HepG2 (cell line): ENCODE measurements around the gene SASH3. TPM values are rescaled to one million over a fixed set of nuclear protein-coding genes. Genes with fewer than 3 reads are reported as not detected.

Experiments used
- ATAC-seq: fragments of 200-7000 bp; cut with Tn5 transposase; 3 replicates; pipeline ENCODE4 v1.9.1; 2020; ENCODE audit warnings: mild to moderate bottlenecking, moderate library complexity
- BruUV-seq: library from RNA; stranded (reverse); fragments of 400-500 nt; replicated peaks from 2 replicates; lab custom pipeline; 2021; lab: Mats Ljungman, UMichigan
- CTCF ChIA-PET: fragments of 300-600 bp; formaldehyde crosslinking; extraction: SDS; loops from one replicate; lab custom pipeline; 2021; ENCODE audit warnings: low total read pairs, inconsistent platforms, low intra/inter-chr PET ratio; lab: Yijun Ruan, JAX
- POLR2A ChIA-PET: fragments of 350-600 bp; sonication (Branson Sonifier 250); formaldehyde crosslinking; loops from one replicate; lab custom pipeline; 2020; ENCODE audit warnings: antibody characterized with exemption, inconsistent platforms; lab: Yijun Ruan, JAX
- DNase-seq: peaks from one replicate; pipeline ENCODE4 v3.0.0-alpha.2; 2015; ENCODE audit warnings: low spot score
- FAIRE-seq: peaks from 3 replicates; lab custom pipeline; 2011; peaks lifted over from hg19 to GRCh38; lab: Jason Lieb, UNC
- H2AFZ ChIP-seq: one replicate; pipeline ENCODE4 v1.6.1; 2011; ENCODE audit warnings: low read length, inconsistent platforms
- H3K27ac ChIP-seq: fragments of 300-600 bp; 3 replicates; pipeline ENCODE4 v1.8.0; 2011; ENCODE audit warnings: mixed run types, mild to moderate bottlenecking, mixed read lengths, low read length, inconsistent platforms; ENCODE audit not compliant: insufficient read depth; ENCODE audit errors: extremely low read length
- H3K27me3 ChIP-seq, 2 experiments: fragments of 200-600 bp in 1 of 2; 2 replicates in 1 of 2; 3 replicates in 1 of 2; pipeline versions ENCODE4 v1.6.0 to v1.8.0; 2011; ENCODE audit warnings: low read length in 2 of 2, mild to moderate bottlenecking in 2 of 2, moderate library complexity in 2 of 2, inconsistent platforms in 1 of 2; ENCODE audit not compliant: insufficient read depth in 2 of 2, control insufficient read depth in 1 of 2
- H3K36me3 ChIP-seq, 2 experiments: fragments of 200-600 bp in 1 of 2; replicated peaks in 1 of 2; 2 replicates in 1 of 2; 3 replicates in 1 of 2; pipeline versions ENCODE4 v1.5.1 to v1.8.0; 2011; ENCODE audit warnings: low read length in 2 of 2, inconsistent platforms in 1 of 2; ENCODE audit not compliant: insufficient read depth in 2 of 2, control insufficient read depth in 1 of 2
- H3K4me1 ChIP-seq: 2 replicates; pipeline ENCODE4 v1.5.1; 2012; ENCODE audit warnings: low read length, inconsistent platforms; ENCODE audit not compliant: insufficient read depth
- H3K4me2 ChIP-seq: 2 replicates; pipeline ENCODE4 v1.6.0; 2011; ENCODE audit warnings: low read depth, low read length, inconsistent platforms
- H3K4me3 ChIP-seq, 3 experiments: fragments of 200-600 bp in 1 of 3; sonication (generic), shearing (Covaris generic) in 1 of 3; replicated peaks in 1 of 3; 2 replicates each; pipeline ENCODE4 v1.5.1; 2011 to 2016; ENCODE audit warnings: low read length in 3 of 3, inconsistent platforms in 2 of 3, low read depth in 2 of 3, mild to moderate bottlenecking in 2 of 3, control low read depth in 1 of 3, mixed read lengths in 1 of 3; ENCODE audit not compliant: insufficient read depth in 1 of 3
- H3K79me2 ChIP-seq: one replicate; pipeline ENCODE4 v1.6.1; 2011; ENCODE audit warnings: low read length, inconsistent platforms; ENCODE audit not compliant: insufficient read depth
- H3K9ac ChIP-seq: 2 replicates; pipeline ENCODE4 v1.6.0; 2011; ENCODE audit warnings: mild to moderate bottlenecking, low read depth, low read length, inconsistent platforms; ENCODE audit not compliant: insufficient read depth
- H3K9me3 ChIP-seq: 2 replicates; pipeline ENCODE4 v1.5.1; 2012; ENCODE audit warnings: mild to moderate bottlenecking, low read length
- H4K20me1 ChIP-seq: 2 replicates; pipeline ENCODE4 v1.6.0; 2011; ENCODE audit warnings: inconsistent platforms, mild to moderate bottlenecking, low read length, moderate library complexity; ENCODE audit not compliant: insufficient read depth
- SOX13 ChIP-seq, 3 experiments: fragments of 450-650 bp in 1 of 3; sonication (generic) in 1 of 3; formaldehyde crosslinking in 1 of 3; IDR thresholded peaks in 2 of 3; conservative IDR thresholded peaks in 1 of 3; 2 replicates each; pipeline versions ENCODE4 v1.5.0 to v1.6.1; 2016 to 2020; ENCODE audit warnings: antibody characterized with exemption in 1 of 3, mild to moderate bottlenecking in 1 of 3, missing compliant biosample characterization in 1 of 3, missing genetic modification reagents in 1 of 3, moderate library complexity in 1 of 3
- WGBS: methylation state at CpG from one replicate; pipeline ENCODE4 v1.1.6; 2017; ENCODE audit warnings: low lambda C conversion rate; 5-methylcytosine and 5-hydroxymethylcytosine counted together
- in situ Hi-C: cut with HindIII; loops from 2 replicates; pipeline ENCODE4 v1.10.0; 2017; ENCODE audit warnings: low pct_unique_long_range_greater_than_20kb; ENCODE audit not compliant: extremely low pct_ligation_motif_present
- intact Hi-C: fragments of 100-400 bp; cut with micrococcal nuclease; formaldehyde crosslinking; loops from one replicate; pipeline ENCODE4 v1.10.0; 2022; ENCODE audit not compliant: unreplicated experiment
- polyA plus RNA-seq, 8 experiments: library from polyadenylated mRNA; depleted of rRNA in 3 of 8; stranded (reverse) in 7 of 8; unstranded in 1 of 8; fragments of >200 nt; fragmentation: Illumina TruSeq in 4 of 8; extraction: Trizol in 4 of 8; gene quantifications; 2 replicates each; pipeline versions ENCODE4 v1.2.1 to v1.2.3, GENCODE V29; 2011 to 2016; ENCODE audit warnings: low read depth in 4 of 8, missing spikeins in 1 of 8, mixed read lengths in 1 of 8; ENCODE audit not compliant: insufficient read depth in 1 of 8
- total RNA-seq, 5 experiments: library from RNA; depleted of rRNA; stranded (reverse); fragments of >200 nt; fragmentation: Illumina TruSeq; extraction: Trizol; gene quantifications; 2 replicates each; pipeline ENCODE4 v1.2.3, GENCODE V29; 2016; ENCODE audit warnings: low read depth in 1 of 5
- TF ChIP-seq, protein P1 (sequence below): sonication (generic); formaldehyde crosslinking; IDR thresholded peaks from 2 replicates; pipeline ENCODE4 v1.4.0; 2020; ENCODE audit warnings: missing genetic modification reagents, borderline replicate concordance

Gene SASH3
- total and polyA plus RNA-seq, 2 of the 13 experiments (the other 11 are each of a cell fraction or from before 2014, with no cell fraction given), result 0.08 TPM; not detected in 1

DNA sequence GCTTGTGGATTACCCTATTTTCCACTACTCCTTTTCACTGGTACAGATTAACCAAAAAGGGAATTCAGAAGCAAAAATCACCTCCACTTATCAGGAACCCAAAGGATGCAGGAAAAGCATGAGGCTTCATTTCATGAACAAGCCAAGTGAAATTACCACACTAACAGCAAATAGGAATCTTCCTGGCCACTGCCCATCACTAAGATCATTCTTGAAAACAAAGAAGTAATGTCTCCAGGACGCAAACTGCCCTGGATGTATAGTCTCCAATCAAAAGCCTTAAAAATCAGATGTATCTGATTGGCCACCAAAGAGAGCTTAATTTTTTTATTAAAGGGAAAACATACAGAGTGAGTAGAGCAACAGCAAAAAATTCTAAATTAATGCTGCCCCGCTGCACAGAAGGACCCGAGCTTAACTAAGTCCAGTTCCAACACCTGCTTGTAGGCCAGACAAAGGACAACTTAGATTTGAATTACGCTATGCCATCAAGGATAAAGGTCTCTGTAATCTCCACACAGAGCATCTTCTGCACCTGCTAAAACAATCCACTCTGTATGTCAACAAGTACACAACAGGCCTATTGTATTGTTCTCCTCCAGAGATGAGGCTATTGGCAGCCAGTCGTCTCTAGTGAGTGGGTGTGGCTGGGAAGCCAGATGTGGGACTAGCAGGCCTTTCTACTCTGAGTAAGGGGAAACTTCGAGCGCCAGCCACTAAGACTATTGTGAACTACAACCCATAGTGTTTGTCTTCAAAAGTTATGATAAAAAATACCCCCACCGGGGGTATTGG is 51.5 kb downstream of the SASH3 start:
- H2AFZ ChIP-seq, result no peak overlapping the region
- H3K4me3 ChIP-seq, result no peak overlapping the region
- no peak overlapping the region for H3K9ac ChIP-seq
- peaks cover 26% of the 10 kb centered on the region for H3K79me2 ChIP-seq
- intact Hi-C loops, result no loop called here
- no TSS peak for BruUV-seq
- H3K9me3 ChIP-seq, result no peaks in the 10 kb centered on the region
- peaks cover 3 to 12% of the 10 kb centered on the region in 2 experiments; a peak in 2 of 5 replicates for H3K36me3 ChIP-seq
- TF ChIP-seq SOX13 (IDR thresholded peaks at IDR 0.05) (no peak), SOX13 (CRISPR knock-in tag; conservative IDR thresholded peaks at IDR 0.05 in 1 of 2, IDR thresholded peaks at IDR 0.05 in 1 of 2) (peak in 1 of 2 experiments; percentile 55; a peak in 1 of 4 replicates)
- TF ChIP-seq, protein P1, sequence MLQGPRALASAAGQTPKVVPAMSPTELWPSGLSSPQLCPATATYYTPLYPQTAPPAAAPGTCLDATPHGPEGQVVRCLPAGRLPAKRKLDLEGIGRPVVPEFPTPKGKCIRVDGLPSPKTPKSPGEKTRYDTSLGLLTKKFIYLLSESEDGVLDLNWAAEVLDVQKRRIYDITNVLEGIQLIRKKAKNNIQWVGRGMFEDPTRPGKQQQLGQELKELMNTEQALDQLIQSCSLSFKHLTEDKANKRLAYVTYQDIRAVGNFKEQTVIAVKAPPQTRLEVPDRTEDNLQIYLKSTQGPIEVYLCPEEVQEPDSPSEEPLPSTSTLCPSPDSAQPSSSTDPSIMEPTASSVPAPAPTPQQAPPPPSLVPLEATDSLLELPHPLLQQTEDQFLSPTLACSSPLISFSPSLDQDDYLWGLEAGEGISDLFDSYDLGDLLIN (CRISPR knock-in tag), result no peak
- no peak overlapping the region for H3K4me2 ChIP-seq
- ChIA-PET POLR2A (no interaction called here), CTCF (no interaction called here)
- H4K20me1 ChIP-seq, result 0 out of 2 replicates have a peak, but pooled peaks cover 6% of the 10 kb centered on the region
- whole genome bisulfite sequencing, result 98% methylated on average over 7 of the region's 8 CpGs
- DNase-seq (no peak), ATAC-seq (no peak), FAIRE-seq (no peak)
- H3K4me1 ChIP-seq, result peaks cover 7% of the 10 kb centered on the region
- no peak overlapping the region for H3K27ac ChIP-seq
- no peaks in the 10 kb centered on the region for H3K27me3 ChIP-seq
- in situ Hi-C loops, result no loop called here
